Glutamatergic neuron (in vitro differentiated cells): Measurements from ENCODE around the gene PCOLCE2. TPM values are rescaled to one million over a fixed set of nuclear protein-coding genes. Genes with fewer than 3 reads are reported as not detected.
A peak's percentile ranks its signal among the peaks of the same experiment; 100 is the strongest.

Experiments
- DNase-seq: peaks from one replicate; pipeline ENCODE4 v3.0.0; 2022
- H3K27ac Mint-ChIP-seq: one replicate; pipeline ENCODE4 v1.8.0; 2020; ENCODE audit warnings: mild to moderate bottlenecking, mixed read lengths, inconsistent platforms; ENCODE audit not compliant: unreplicated experiment
- H3K27me3 Mint-ChIP-seq: one replicate; pipeline ENCODE4 v1.8.0; 2020; ENCODE audit warnings: mild to moderate bottlenecking, moderate library complexity, mixed read lengths, inconsistent platforms; ENCODE audit not compliant: unreplicated experiment
- H3K36me3 Mint-ChIP-seq: one replicate; pipeline ENCODE4 v1.8.0; 2020; ENCODE audit warnings: mild to moderate bottlenecking, mixed read lengths, inconsistent platforms; ENCODE audit not compliant: unreplicated experiment
- H3K4me1 Mint-ChIP-seq: one replicate; pipeline ENCODE4 v1.8.0; 2020; ENCODE audit warnings: mild to moderate bottlenecking, low read depth, mixed read lengths, inconsistent platforms; ENCODE audit not compliant: unreplicated experiment
- H3K4me3 Mint-ChIP-seq: one replicate; pipeline ENCODE4 v1.8.0; 2020; ENCODE audit warnings: mild to moderate bottlenecking, mixed read lengths, inconsistent platforms; ENCODE audit not compliant: unreplicated experiment
- H3K9me3 Mint-ChIP-seq: one replicate; pipeline ENCODE4 v1.8.0; 2020; ENCODE audit warnings: mild to moderate bottlenecking, moderate library complexity, mixed read lengths, inconsistent platforms; ENCODE audit not compliant: unreplicated experiment
- CTCF ChIP-seq: fragments of 200-600 bp; sonication (generic); IDR thresholded peaks from one replicate; pipeline ENCODE4 v1.5.0; 2021; ENCODE audit not compliant: partially characterized antibody, unreplicated experiment
- total RNA-seq: library from RNA; stranded (reverse); fragmentation: NEBNext Ultra II Directional; extraction: Animal tissue kit (Norgen Biotek cat#: 25700); gene quantifications from one replicate; pipeline ENCODE4 v1.2.1, GENCODE V29; 2021; ENCODE audit not compliant: unreplicated experiment

PCOLCE2 gene
- total RNA-seq, 1 donor from 2014 or later: 33.4 TPM

GRCh38 chr3:142850395-142851023 is 38.4 kb downstream of the PCOLCE2 start:
- peaks cover 10% of the 10 kb centered on the region for H3K4me1 Mint-ChIP-seq
- peaks cover 2% of the 10 kb centered on the region for H3K27me3 Mint-ChIP-seq
- no peak overlapping the region for H3K4me3 Mint-ChIP-seq
- no peak overlapping the region for H3K27ac Mint-ChIP-seq
- H3K36me3 Mint-ChIP-seq: no peaks in the 10 kb centered on the region
- TF ChIP-seq CTCF: no peak
- H3K9me3 Mint-ChIP-seq: no peaks in the 10 kb centered on the region
- no peak for DNase-seq

- H3K27ac Mint-ChIP-seq: no peak overlapping the region
- H3K36me3 Mint-ChIP-seq: no peaks in the 10 kb centered on the region
- H3K4me3 Mint-ChIP-seq: no peak overlapping the region
- peaks cover 2% of the 10 kb centered on the region for H3K27me3 Mint-ChIP-seq
- no peaks in the 10 kb centered on the region for H3K9me3 Mint-ChIP-seq
- peaks cover 10% of the 10 kb centered on the region for H3K4me1 Mint-ChIP-seq
- no peak for TF ChIP-seq CTCF
- DNase-seq: no peak
Observed at GRCh38 chr3:142849148-142849547, 39.7 kb downstream of the PCOLCE2 start.

- no peak for DNase-seq
- no peaks in the 10 kb centered on the region for H3K9me3 Mint-ChIP-seq
- H3K27ac Mint-ChIP-seq: peak overlapping the region; percentile 12
- H3K4me3 Mint-ChIP-seq: no peak overlapping the region
- TF ChIP-seq CTCF: no peak
- H3K27me3 Mint-ChIP-seq: no peaks in the 10 kb centered on the region
- no peaks in the 10 kb centered on the region for H3K36me3 Mint-ChIP-seq
- H3K4me1 Mint-ChIP-seq: peaks cover 2% of the 10 kb centered on the region
Observed at GRCh38 chr3:142846779-142847577, 41.9 kb downstream of the PCOLCE2 start.

GRCh38 chr3:142844339-142844977 is 44.4 kb downstream of the PCOLCE2 start:
- Mint-ChIP-seq H3K9me3 (no peaks in the 10 kb centered on the region), H3K4me1 (peaks cover 1% of the 10 kb centered on the region), H3K27ac (no peak overlapping the region), H3K36me3 (no peaks in the 10 kb centered on the region), H3K27me3 (no peaks in the 10 kb centered on the region), H3K4me3 (no peak overlapping the region)
- no peak for DNase-seq
- TF ChIP-seq CTCF: peak; percentile 63
